ENCODE results near the gene RAB37.

RAB37 gene

GRCh38 chr17:74746376-74746775 lies 9.3 kb downstream of the RAB37 start:
- DNase-seq = no peak

DNA sequence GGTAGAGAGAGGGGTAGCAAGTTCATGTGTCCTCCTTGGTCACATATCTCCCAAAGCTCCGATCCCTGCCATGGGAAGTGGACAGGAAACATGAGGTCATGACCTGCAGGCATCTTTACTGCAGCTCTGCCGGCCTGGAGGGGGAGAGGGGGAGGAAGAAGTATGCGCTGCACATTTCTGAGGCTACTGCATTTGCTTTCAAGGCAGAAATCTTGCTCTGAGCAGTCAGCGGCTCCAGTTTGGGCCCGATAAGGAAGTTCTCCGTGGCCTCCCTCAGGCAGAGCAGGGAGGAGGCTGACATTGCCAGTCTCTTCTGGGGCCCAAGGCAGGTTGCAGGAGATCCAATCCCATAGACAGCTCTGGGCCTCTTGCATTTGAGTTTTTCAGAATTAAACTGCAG lies 9.9 kb downstream of the RAB37 start:
- peak; percentile 79 for DNase-seq

GRCh38 chr17:74748279-74748528 lies 11.1 kb downstream of the RAB37 start:
- DNase-seq = no peak

GRCh38 chr17:74748529-74749278 lies 11.6 kb downstream of the RAB37 start, which contains the start of gene NHERF1:
NHERF1 (plus strand) TSS chr17:74748628; CDS start chr17:74748847, 219 bp downstream.
- DNase-seq = peak; percentile 96

DNA sequence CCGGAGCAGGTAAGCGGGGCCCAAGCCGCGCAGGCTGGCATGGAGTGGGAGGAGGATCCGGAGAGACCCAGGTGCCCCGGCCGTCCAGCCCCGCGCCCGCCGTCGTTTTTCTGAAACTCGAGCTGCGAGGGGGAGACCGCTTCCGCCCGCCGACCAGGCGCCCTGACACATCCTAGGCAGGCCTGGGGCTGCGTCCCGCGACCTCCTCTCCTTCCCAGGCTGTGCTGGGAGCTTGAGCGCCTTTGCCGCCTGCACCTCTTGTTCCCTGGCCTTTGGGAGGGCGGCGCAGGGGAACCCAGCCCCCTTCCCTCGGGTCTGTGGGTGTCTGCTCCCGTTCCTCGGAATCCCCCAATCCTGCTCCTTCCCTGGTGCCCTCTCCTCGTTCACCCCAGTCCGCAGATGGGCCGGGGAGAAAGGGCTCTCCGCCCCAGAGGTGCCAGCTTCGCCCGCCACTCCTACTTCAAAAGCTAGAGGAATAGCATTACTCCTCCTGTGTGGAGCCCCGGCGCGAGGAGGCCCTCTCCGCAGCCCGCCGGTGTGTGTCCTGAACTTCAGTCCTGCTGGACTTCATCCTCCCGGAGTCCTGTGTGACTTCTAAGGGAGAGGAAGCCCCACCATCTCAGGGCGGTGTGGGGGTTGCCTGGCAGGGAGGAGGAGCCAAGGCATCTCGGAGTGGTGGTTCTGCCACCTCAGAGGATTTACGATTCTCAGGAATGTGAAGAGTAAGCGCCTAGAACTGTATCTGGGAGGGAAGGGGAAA lies 12.4 kb downstream of the RAB37 start:
- peak; percentile 20 for DNase-seq

GRCh38 chr17:74750039-74750326 lies 12.9 kb downstream of the RAB37 start:
- DNase-seq = no peak

DNA sequence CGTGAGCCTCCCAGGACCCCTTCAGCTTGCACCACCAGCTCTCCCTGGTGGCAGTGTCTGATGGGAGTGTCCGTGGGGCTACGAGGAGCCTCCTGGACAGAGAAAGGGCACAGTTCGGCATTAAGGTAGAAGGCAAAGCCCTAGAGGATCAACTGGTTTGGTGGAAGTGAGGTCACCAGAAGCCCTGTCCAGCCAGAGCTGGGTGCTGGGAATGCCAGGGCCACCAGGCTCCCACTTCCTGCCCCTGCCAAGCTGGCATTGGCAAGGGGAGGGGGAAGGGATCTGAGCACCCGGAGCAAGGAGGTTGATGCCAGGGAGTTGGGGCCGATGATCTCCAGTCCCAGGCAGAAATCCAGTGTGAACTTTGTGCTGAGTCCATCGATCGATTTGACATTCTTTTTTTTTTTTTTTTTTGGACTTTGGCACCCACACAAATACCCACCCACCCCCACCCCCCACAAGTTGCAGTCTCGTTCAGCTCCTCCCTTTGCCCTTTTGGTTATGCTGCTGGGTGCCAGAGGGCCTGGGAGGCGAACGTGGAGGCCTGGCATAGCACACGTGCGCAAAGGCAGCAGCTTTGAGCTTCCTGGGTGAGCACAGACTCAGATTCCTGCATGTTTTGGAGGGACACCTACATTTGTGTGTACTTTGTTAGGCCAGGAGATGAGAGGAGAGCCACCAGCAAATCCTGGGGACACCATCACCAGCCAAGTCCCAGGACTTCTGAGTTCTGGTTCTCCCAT lies 13.4 kb downstream of the RAB37 start:
- no peak for DNase-seq

- DNase-seq = no peak
Observed at GRCh38 chr17:74752415-74752814, 15.4 kb downstream of the RAB37 start.

DNA sequence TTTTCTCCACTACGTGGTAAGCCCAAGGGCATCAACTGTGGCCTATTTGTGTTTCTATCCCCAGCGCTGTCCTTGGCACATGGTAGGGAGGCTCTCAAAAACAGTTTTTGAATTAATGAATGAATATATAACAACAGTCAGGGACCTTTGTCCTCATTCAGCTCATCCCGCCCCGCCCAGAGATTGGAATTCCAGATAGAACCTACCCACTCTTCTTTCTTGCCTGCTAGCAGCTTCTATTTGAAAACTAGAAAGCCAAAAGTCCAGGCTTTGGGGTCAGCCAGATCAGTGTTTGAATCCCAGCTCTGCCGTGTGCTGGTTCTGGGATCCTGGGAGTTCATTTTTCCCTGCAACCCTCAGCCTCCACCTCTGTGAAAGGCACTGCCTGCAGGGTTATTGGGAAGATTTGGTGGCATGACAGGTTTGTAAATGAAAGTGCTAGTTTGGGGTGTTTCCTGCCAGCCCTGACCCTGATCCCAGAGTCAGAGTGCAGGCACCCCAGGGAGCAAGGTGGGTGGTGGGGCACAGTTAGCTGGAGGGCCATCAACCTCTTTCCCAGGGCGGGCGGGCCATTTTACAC lies 15.9 kb downstream of the RAB37 start:
- DNase-seq = no peak

DNA sequence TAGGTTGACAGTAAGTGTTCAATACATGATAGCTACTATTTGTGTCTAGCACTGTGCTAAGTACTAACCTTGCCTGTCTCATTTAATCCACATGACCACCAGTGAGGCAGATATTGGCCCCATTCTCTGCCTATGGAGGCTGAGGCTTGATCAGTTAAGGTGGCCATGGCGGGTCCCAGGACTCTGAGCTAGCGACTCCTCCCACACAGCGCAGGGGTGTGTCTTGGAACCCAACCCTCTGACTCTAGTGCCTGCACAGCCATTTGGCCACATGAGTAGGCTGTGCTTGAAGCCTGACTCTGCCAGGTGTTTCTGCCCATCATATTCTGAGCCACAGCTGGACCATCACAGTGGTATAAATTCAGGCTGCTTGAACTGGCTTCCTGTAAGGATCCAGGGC lies 17.8 kb downstream of the RAB37 start:
- peak; percentile 10 for DNase-seq

GRCh38 chr17:74755533-74755932 lies 18.5 kb downstream of the RAB37 start:
- no peak for DNase-seq

DNA sequence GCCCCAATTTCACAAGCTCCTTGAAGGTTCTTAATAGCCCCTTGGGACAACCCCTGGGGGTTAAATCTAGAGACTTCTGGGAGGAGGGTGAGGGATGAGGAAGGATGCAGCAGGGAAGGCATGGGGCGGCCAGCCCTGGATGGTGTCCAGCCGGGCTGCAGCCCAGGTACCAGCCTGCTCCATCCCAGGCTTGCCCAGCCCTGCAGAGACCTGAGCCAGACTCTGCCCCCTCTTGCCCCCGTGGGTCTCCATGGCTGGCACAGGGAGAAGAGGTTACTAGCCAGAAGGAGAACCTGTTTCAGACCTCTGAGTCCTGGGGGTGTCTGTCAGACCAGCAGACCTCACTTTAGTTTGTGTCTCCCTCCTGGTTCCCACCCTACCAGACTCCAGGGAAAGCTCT lies 19.8 kb downstream of the RAB37 start:
- DNase-seq = no peak

- DNase-seq = no peak
Observed at GRCh38 chr17:74757502-74757901, 20.4 kb downstream of the RAB37 start.

- no peak for DNase-seq
Observed at GRCh38 chr17:74757931-74758847, 21.1 kb downstream of the RAB37 start.

- DNase-seq = no peak
Observed at GRCh38 chr17:74758848-74759168, 21.8 kb downstream of the RAB37 start.

DNA sequence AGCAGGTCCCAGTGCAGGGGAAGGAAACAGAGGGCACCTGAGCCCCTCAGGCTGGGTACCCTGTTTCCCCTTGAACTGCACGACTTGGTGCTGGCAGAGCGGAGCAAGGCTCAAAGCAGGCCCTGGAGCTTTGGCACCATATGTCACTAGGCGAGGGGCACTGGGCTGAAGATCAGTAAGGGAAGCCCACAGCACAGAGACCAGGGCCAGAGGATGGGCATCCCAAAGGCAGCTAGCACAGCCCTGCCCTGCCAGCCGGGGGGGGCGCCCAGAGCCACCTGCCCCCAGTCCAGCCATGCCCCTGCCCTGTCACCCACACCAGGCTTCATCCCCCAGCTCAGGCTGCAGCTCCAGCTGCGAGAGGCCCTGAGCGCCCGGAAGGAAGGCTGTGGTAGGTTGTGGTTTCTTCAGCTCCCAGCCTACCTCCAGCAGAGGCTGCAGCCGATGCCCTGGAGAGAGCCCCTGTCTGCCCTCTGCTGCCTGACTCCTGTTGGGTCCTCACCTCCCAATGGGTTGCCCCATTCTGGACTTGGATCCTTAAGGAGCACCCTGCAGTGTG lies 22.3 kb downstream of the RAB37 start:
- no peak for DNase-seq

DNA sequence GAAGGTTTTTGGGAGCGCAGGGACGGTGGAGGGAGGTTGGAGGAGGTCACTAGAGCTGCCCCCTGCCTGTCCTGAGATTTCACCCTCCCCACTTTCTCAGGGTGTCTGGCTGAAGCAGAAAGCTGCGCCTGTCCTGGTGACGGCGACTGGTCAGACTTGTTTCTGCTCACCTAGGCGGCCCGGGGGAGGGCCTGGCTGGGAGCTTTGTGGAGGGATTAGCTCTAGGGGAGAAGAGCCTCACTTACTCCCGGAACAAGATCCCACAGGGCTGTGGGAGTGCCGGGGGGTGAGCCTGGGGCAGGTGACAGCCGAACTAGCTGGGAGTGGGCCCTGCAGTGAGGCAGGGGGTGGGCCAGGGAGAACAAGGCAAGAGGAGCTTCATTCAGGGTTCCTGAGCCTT lies 22.9 kb downstream of the RAB37 start:
- DNase-seq = no peak

- no peak for DNase-seq
Observed at GRCh38 chr17:74760404-74761105, 23.5 kb downstream of the RAB37 start.

DNA sequence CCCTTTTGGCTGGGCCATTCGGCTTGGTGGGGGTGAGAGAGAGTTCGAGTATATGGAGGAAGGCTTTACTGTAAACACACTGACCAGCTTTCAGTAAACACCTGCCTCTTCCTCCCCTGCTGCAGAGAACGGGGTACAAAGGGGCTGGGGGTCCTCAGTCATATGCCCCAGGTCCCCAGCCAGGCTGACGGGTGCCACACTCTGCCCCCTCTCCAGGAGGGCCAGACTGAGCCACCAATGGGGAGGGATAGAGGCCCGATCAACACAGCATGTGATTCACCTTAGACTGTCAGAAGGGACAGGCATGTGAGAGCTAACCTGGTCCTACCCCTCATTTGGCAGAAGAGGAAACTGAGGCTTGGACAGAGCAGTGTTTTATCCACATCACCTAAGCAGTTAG lies 24.4 kb downstream of the RAB37 start:
- DNase-seq = no peak

- DNase-seq = no peak
Observed at GRCh38 chr17:74761931-74762330, 24.9 kb downstream of the RAB37 start.

DNA sequence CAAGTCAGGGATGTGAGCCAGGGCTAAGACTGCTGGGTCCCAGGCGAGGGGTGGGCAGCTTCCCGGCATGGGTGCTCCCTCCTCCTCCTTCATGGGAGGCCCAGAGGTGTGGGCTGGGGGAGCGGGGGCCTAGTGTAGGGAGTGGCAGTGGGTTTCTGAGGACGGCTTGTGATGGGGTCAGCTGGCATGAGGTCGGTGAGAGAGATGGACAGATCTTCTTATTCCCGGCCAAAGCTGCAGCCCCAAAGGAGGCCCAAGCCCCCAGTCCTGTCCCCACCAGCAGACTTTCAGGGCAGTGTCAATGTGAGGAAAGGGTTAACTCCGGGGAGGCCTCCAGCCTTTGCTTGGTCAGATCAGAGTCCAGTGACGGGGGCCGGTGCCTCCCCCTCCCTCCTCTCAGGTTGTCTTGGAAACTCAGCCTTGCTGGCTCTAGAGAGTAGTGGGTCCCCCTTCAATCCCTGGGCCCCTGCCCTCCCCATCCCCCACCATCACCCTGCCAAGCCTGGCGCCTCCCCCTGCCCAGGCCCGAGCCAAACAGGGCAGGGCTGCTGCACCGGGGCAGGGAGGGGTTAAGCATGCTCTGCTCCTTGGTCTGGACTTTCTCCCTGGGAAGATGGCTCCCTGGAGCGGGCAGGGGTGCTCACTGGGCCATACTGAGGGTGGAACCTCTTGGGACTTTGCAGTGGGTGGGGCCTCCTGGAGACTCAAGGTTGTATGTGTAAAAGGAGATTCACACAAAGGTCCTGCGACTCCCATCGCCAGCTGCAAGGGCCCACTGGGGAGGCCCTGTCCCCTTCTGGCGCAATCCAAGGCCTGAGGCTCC lies 26.7 kb downstream of the RAB37 start:
- no peak for DNase-seq

Data from OCI-M1 (cell line).